H9 (cell line): Measurements from ENCODE around the gene SSB. TPM values are rescaled to one million over a fixed set of nuclear protein-coding genes. Genes with fewer than 3 reads are reported as not detected.

Experiments used
- DNase-seq: peaks from one replicate; pipeline ENCODE4 v3.0.0-alpha.2; 2017
- H2AFZ ChIP-seq: one replicate; pipeline ENCODE4 v1.6.1; 2013; ENCODE audit warnings: mild to moderate bottlenecking, low read length, control low read depth, moderate library complexity
- H2AK5ac ChIP-seq: 2 replicates; pipeline ENCODE4 v1.6.1; 2013; ENCODE audit warnings: low read length, control low read depth, mixed read lengths; ENCODE audit not compliant: insufficient read length
- H2BK120ac ChIP-seq: one replicate; pipeline ENCODE4 v1.6.1; 2013; ENCODE audit warnings: low read depth, mild to moderate bottlenecking, low read length, control low read depth, inconsistent platforms; ENCODE audit not compliant: poor library complexity, severe bottlenecking
- H2BK12ac ChIP-seq: 2 replicates; pipeline ENCODE4 v1.6.1; 2013; ENCODE audit warnings: low read length, control low read depth, mixed read lengths, low read depth; ENCODE audit not compliant: insufficient read length
- H2BK15ac ChIP-seq: 2 replicates; pipeline ENCODE4 v1.6.1; 2013; ENCODE audit warnings: low read depth, low read length, control low read depth
- H2BK20ac ChIP-seq: one replicate; pipeline ENCODE4 v1.6.1; 2013; ENCODE audit warnings: low read depth, mild to moderate bottlenecking, low read length, control low read depth, inconsistent platforms; ENCODE audit not compliant: poor library complexity, severe bottlenecking
- H2BK5ac ChIP-seq: 2 replicates; pipeline ENCODE4 v1.6.1; 2013; ENCODE audit warnings: low read length, control low read depth, mixed read lengths; ENCODE audit not compliant: insufficient read length
- H3K14ac ChIP-seq: 2 replicates; pipeline ENCODE4 v1.6.1; 2013; ENCODE audit warnings: low read length, control low read depth; ENCODE audit not compliant: insufficient read depth
- H3K18ac ChIP-seq: 2 replicates; pipeline ENCODE4 v1.6.1; 2013; ENCODE audit warnings: low read depth, mild to moderate bottlenecking, mixed read lengths, low read length, control low read depth; ENCODE audit not compliant: insufficient read length
- H3K23ac ChIP-seq: 2 replicates; pipeline ENCODE4 v1.6.1; 2013; ENCODE audit warnings: low read length, control low read depth, mixed read lengths, low read depth; ENCODE audit not compliant: insufficient read length
- H3K23me2 ChIP-seq: 2 replicates; pipeline ENCODE4 v1.6.1; 2013; ENCODE audit warnings: low read depth, mild to moderate bottlenecking, mixed read lengths, low read length, control low read depth; ENCODE audit not compliant: insufficient read length, poor library complexity, severe bottlenecking
- H3K27ac ChIP-seq: 2 replicates; pipeline ENCODE4 v1.5.1; 2013; ENCODE audit warnings: low read length, control low read depth, mixed read lengths, low read depth; ENCODE audit not compliant: insufficient read length
- H3K27me3 ChIP-seq: 2 replicates; pipeline ENCODE4 v1.6.1; 2013; ENCODE audit warnings: low read length, control low read depth, inconsistent platforms; ENCODE audit not compliant: insufficient read depth
- H3K4ac ChIP-seq: 2 replicates; pipeline ENCODE4 v1.6.1; 2013; ENCODE audit warnings: low read depth, mild to moderate bottlenecking, control low read depth, inconsistent platforms, low read length, moderate library complexity
- H3K4me1 ChIP-seq: 2 replicates; pipeline ENCODE4 v1.6.1; 2013; ENCODE audit warnings: low read length, control low read depth, inconsistent platforms; ENCODE audit not compliant: insufficient read depth
- H3K4me2 ChIP-seq: 2 replicates; pipeline ENCODE4 v1.6.1; 2013; ENCODE audit warnings: low read length, control low read depth, mixed read lengths; ENCODE audit not compliant: insufficient read length, insufficient read depth
- H3K56ac ChIP-seq: 2 replicates; pipeline ENCODE4 v1.6.1; 2013; ENCODE audit warnings: low read depth, mild to moderate bottlenecking, mixed read lengths, low read length, control low read depth; ENCODE audit not compliant: insufficient read length
- H3K79me1 ChIP-seq: 2 replicates; pipeline ENCODE4 v1.6.1; 2013; ENCODE audit warnings: low read depth, mild to moderate bottlenecking, moderate library complexity, low read length, control low read depth, inconsistent platforms; ENCODE audit not compliant: insufficient read depth, poor library complexity, severe bottlenecking
- H3K79me2 ChIP-seq: 2 replicates; pipeline ENCODE4 v1.6.1; 2013; ENCODE audit warnings: low read length, control low read depth, inconsistent platforms; ENCODE audit not compliant: insufficient read depth
- H3K9ac ChIP-seq: 2 replicates; pipeline ENCODE4 v1.6.1; 2013; ENCODE audit warnings: low read length, control low read depth, mixed read lengths; ENCODE audit not compliant: insufficient read length; ENCODE audit errors: extremely low read depth
- H3K9me3 ChIP-seq: one replicate; pipeline ENCODE4 v1.6.1; 2013; ENCODE audit warnings: low read depth, low read length, inconsistent platforms; ENCODE audit not compliant: control insufficient read depth
- H3T11ph ChIP-seq: one replicate; pipeline ENCODE4 v1.6.1; 2013; ENCODE audit warnings: mild to moderate bottlenecking, low read length, control low read depth, inconsistent platforms
- H4K20me1 ChIP-seq: one replicate; pipeline ENCODE4 v1.6.1; 2013; ENCODE audit not compliant: control insufficient read depth, insufficient read length, insufficient read depth
- H4K5ac ChIP-seq: 2 replicates; pipeline ENCODE4 v1.6.1; 2013; ENCODE audit warnings: low read depth, mild to moderate bottlenecking, mixed read lengths, low read length, control low read depth; ENCODE audit not compliant: insufficient read length
- H4K8ac ChIP-seq: replicated peaks from 2 replicates; pipeline ENCODE4 v1.6.1; 2013; ENCODE audit warnings: low read length, control low read depth, mixed read lengths, low read depth; ENCODE audit not compliant: insufficient read length
- H4K91ac ChIP-seq: 2 replicates; pipeline ENCODE4 v1.6.1; 2013; ENCODE audit warnings: low read depth, mild to moderate bottlenecking, moderate library complexity, mixed read lengths, low read length, control low read depth; ENCODE audit not compliant: insufficient read length
- H3K27ac Mint-ChIP-seq, 3 experiments: 2 replicates in 2 of 3; 3 replicates in 1 of 3; pipeline ENCODE4 v1.8.0; 2020 to 2021; ENCODE audit warnings: mixed read lengths in 3 of 3, mild to moderate bottlenecking in 1 of 3, moderate library complexity in 1 of 3
- H3K27me3 Mint-ChIP-seq: 2 replicates; pipeline ENCODE4 v1.8.0; 2021; ENCODE audit warnings: low read depth, mild to moderate bottlenecking, moderate library complexity, mixed read lengths
- H3K36me3 Mint-ChIP-seq, 3 experiments: 2 replicates in 2 of 3; 3 replicates in 1 of 3; pipeline ENCODE4 v1.8.0; 2020 to 2021; ENCODE audit warnings: low read depth in 3 of 3, mixed read lengths in 3 of 3; ENCODE audit not compliant: insufficient read depth in 1 of 3
- H3K4me1 Mint-ChIP-seq, 2 experiments: 2 replicates each; pipeline ENCODE4 v1.8.0; 2020; ENCODE audit warnings: mixed read lengths in 2 of 2
- H3K4me3 Mint-ChIP-seq, 2 experiments: 2 replicates in 1 of 2; 3 replicates in 1 of 2; pipeline ENCODE4 v1.8.0; 2020 to 2021; ENCODE audit warnings: mild to moderate bottlenecking in 2 of 2, mixed read lengths in 2 of 2, moderate library complexity in 1 of 2
- H3K9me3 Mint-ChIP-seq, 2 experiments: 2 replicates in 1 of 2; 3 replicates in 1 of 2; pipeline ENCODE4 v1.8.0; 2020; ENCODE audit warnings: mild to moderate bottlenecking in 2 of 2, mixed read lengths in 2 of 2, moderate library complexity in 1 of 2
- CTCF ChIP-seq: fragments of 200-600 bp; sonication (generic); conservative IDR thresholded peaks from 3 replicates; pipeline ENCODE4 v1.8.0; 2021; ENCODE audit warnings: antibody characterized with exemption, mild to moderate bottlenecking
- WGBS: extraction: QIAGEN DNeasy Blood & Tissue Kit; methylation state at CpG from one replicate; pipeline ENCODE4 v1.1.7; 2013; ENCODE audit warnings: missing lambda C conversion rate, low lambda C conversion rate, mixed read lengths; ENCODE audit not compliant: insufficient read length; ENCODE audit errors: extremely low coverage; 5-methylcytosine and 5-hydroxymethylcytosine counted together
- total RNA-seq: library from RNA; stranded (reverse); gene quantifications from 2 replicates; pipeline ENCODE4 v1.2.1, GENCODE V29; 2021

Gene SSB
- total RNA-seq, 1 experiment from 2014 or later: 248 TPM

GRCh38 chr2:169765523-169765922 is 33.1 kb upstream of the SSB start:
- no peak overlapping the region for H3K4ac ChIP-seq
- Mint-ChIP-seq H3K4me1 (peaks cover 4 to 7% of the 10 kb centered on the region in 2 experiments; a peak in 3 of 4 replicates), H3K4me3 (no peak overlapping the region), H3K27ac (no peak overlapping the region), H3K27me3 (no peaks in the 10 kb centered on the region), H3K9me3 (peaks cover 0 to 2% of the 10 kb centered on the region in 2 experiments; a peak in 2 of 5 replicates), H3K36me3 (peaks cover 8 to 14% (median 10%) of the 10 kb centered on the region in 3 experiments; a peak in 4 of 7 replicates)
- H2BK12ac ChIP-seq: no peak overlapping the region
- no peaks in the 10 kb centered on the region for H3K9me3 ChIP-seq
- H3K56ac ChIP-seq: no peak overlapping the region
- no peak overlapping the region for H2BK120ac ChIP-seq
- no peak overlapping the region for H3K23ac ChIP-seq
- no CpG with 5 or more reads among the region's 6 CpGs for WGBS
- H4K5ac ChIP-seq: no peak overlapping the region
- DNase-seq: no peak
- H3K9ac ChIP-seq: no peak overlapping the region
- H3K4me1 ChIP-seq: no peaks in the 10 kb centered on the region
- no peak overlapping the region for H2AFZ ChIP-seq
- TF ChIP-seq CTCF: no peak
- H3K27ac ChIP-seq: no peak overlapping the region
- H2BK5ac ChIP-seq: no peak overlapping the region
- no peak overlapping the region for H2AK5ac ChIP-seq
- H4K20me1 ChIP-seq: no peaks in the 10 kb centered on the region
- H3K27me3 ChIP-seq: no peaks in the 10 kb centered on the region
- H3K23me2 ChIP-seq: no peaks in the 10 kb centered on the region
- no peaks in the 10 kb centered on the region for H3K79me2 ChIP-seq
- no peaks in the 10 kb centered on the region for H3K79me1 ChIP-seq
- no peak overlapping the region for H3K4me2 ChIP-seq
- no peak overlapping the region for H3K14ac ChIP-seq
- H3K18ac ChIP-seq: no peak overlapping the region
- no peak overlapping the region for H4K91ac ChIP-seq
- no peak overlapping the region for H3T11ph ChIP-seq
- no peak overlapping the region for H2BK15ac ChIP-seq
- no peak overlapping the region for H4K8ac ChIP-seq
- H2BK20ac ChIP-seq: no peak overlapping the region
